ENCODE results near the gene PHLDB1.

Gene PHLDB1

GRCh38 chr11:118633319-118633690, 25.9 kb downstream of the PHLDB1 start:
- no peaks in the 10 kb centered on the region for H3K79me1 ChIP-seq (ENCODE audit: low read length)
- H3K9ac ChIP-seq (ENCODE audit: low read length) = no peak overlapping the region
- H4K91ac ChIP-seq (ENCODE audit: low read depth, low read length) = no peak overlapping the region
- H2AK5ac ChIP-seq (ENCODE audit: low read length) = no peak overlapping the region
- H3K4ac ChIP-seq (ENCODE audit: low read depth, low read length) = no peak overlapping the region
- H3K36me3 ChIP-seq (ENCODE audit: control insufficient read depth in 1 of 2, insufficient read depth in 2 of 2, low read length in 2 of 2) = peaks cover 44 to 54% of the 10 kb centered on the region in 2 experiments
- H3K27me3 ChIP-seq (ENCODE audit: insufficient read depth, low read length) = no peaks in the 10 kb centered on the region
- no peak overlapping the region for H2BK120ac ChIP-seq (ENCODE audit: insufficient read depth, low read length, poor library complexity)
- no peak overlapping the region for H3K4me2 ChIP-seq (ENCODE audit: low read length)
- H3K4me1 ChIP-seq (ENCODE audit: control insufficient read depth in 1 of 2, insufficient read depth in 2 of 2, low read length in 2 of 2) = peaks cover 12 to 16% of the 10 kb centered on the region in 2 experiments
- H3K18ac ChIP-seq (ENCODE audit: low read length) = no peak overlapping the region
- H2BK5ac ChIP-seq (ENCODE audit: low read depth, low read length, poor library complexity) = no peak overlapping the region
- H3K4me3 ChIP-seq (ENCODE audit: low read depth, low read length) = no peak overlapping the region
- H3K27ac ChIP-seq (ENCODE audit: low read depth, low read length) = no peak overlapping the region
- no peaks in the 10 kb centered on the region for H3K79me2 ChIP-seq (ENCODE audit: control insufficient read depth, insufficient read depth, low read length, poor library complexity)
- H2AFZ ChIP-seq (ENCODE audit: insufficient read depth, low read length, poor library complexity) = no peak overlapping the region
- H4K8ac ChIP-seq (ENCODE audit: low read depth, low read length) = no peak overlapping the region
- H4K12ac ChIP-seq (ENCODE audit: low read depth, low read length) = no peak overlapping the region
- no peak overlapping the region for H2BK12ac ChIP-seq (ENCODE audit: low read length)
- WGBS (ENCODE audit: extremely low coverage, insufficient coverage, insufficient read length) = no CpG with 5 or more reads among the region's 1 CpG
- no peak for DNase-seq
- H3K9me3 ChIP-seq (ENCODE audit: insufficient read depth, low read depth, low read length) = no peaks in the 10 kb centered on the region
- H3K23ac ChIP-seq (ENCODE audit: low read length) = no peak overlapping the region
- H3K14ac ChIP-seq (ENCODE audit: low read length) = no peak overlapping the region

GRCh38 chr11:118633979-118634378, 26.6 kb downstream of the PHLDB1 start:
- no peak overlapping the region for H4K8ac ChIP-seq (ENCODE audit: low read depth, low read length)
- H2AFZ ChIP-seq (ENCODE audit: insufficient read depth, low read length, poor library complexity) = no peak overlapping the region
- no peak overlapping the region for H2BK5ac ChIP-seq (ENCODE audit: low read depth, low read length, poor library complexity)
- H3K9ac ChIP-seq (ENCODE audit: low read length) = no peak overlapping the region
- no peak overlapping the region for H3K23ac ChIP-seq (ENCODE audit: low read length)
- H2BK120ac ChIP-seq (ENCODE audit: insufficient read depth, low read length, poor library complexity) = no peak overlapping the region
- no peak overlapping the region for H4K12ac ChIP-seq (ENCODE audit: low read depth, low read length)
- H3K9me3 ChIP-seq (ENCODE audit: insufficient read depth, low read depth, low read length) = no peaks in the 10 kb centered on the region
- no peak overlapping the region for H3K4ac ChIP-seq (ENCODE audit: low read depth, low read length)
- H3K36me3 ChIP-seq (ENCODE audit: control insufficient read depth in 1 of 2, insufficient read depth in 2 of 2, low read length in 2 of 2) = peaks cover 47 to 56% of the 10 kb centered on the region in 2 experiments
- peak overlapping the region; percentile 58 for H3K4me2 ChIP-seq (ENCODE audit: low read length)
- DNase-seq = no peak
- H3K79me1 ChIP-seq (ENCODE audit: low read length) = no peaks in the 10 kb centered on the region
- H4K91ac ChIP-seq (ENCODE audit: low read depth, low read length) = no peak overlapping the region
- WGBS (ENCODE audit: extremely low coverage, insufficient coverage, insufficient read length) = no CpG with 5 or more reads among the region's 4 CpGs
- no peaks in the 10 kb centered on the region for H3K79me2 ChIP-seq (ENCODE audit: control insufficient read depth, insufficient read depth, low read length, poor library complexity)
- H3K4me1 ChIP-seq (ENCODE audit: control insufficient read depth in 1 of 2, insufficient read depth in 2 of 2, low read length in 2 of 2) = peaks cover 12 to 16% of the 10 kb centered on the region in 2 experiments
- H2AK5ac ChIP-seq (ENCODE audit: low read length) = no peak overlapping the region
- no peak overlapping the region for H3K14ac ChIP-seq (ENCODE audit: low read length)
- H3K18ac ChIP-seq (ENCODE audit: low read length) = no peak overlapping the region
- H2BK12ac ChIP-seq (ENCODE audit: low read length) = no peak overlapping the region
- no peaks in the 10 kb centered on the region for H3K27me3 ChIP-seq (ENCODE audit: insufficient read depth, low read length)
- no peak overlapping the region for H3K27ac ChIP-seq (ENCODE audit: low read depth, low read length)
- H3K4me3 ChIP-seq (ENCODE audit: low read depth, low read length) = no peak overlapping the region

- Histone ChIP-seq H2BK12ac (ENCODE audit: low read length) (no peak overlapping the region), H3K9ac (ENCODE audit: low read length) (no peak overlapping the region), H3K23ac (ENCODE audit: low read length) (no peak overlapping the region), H3K9me3 (ENCODE audit: insufficient read depth, low read depth, low read length) (no peaks in the 10 kb centered on the region), H2BK120ac (ENCODE audit: insufficient read depth, low read length, poor library complexity) (no peak overlapping the region), H3K14ac (ENCODE audit: low read length) (no peak overlapping the region), H3K27me3 (ENCODE audit: insufficient read depth, low read length) (no peaks in the 10 kb centered on the region), H2AK5ac (ENCODE audit: low read length) (no peak overlapping the region), H4K8ac (ENCODE audit: low read depth, low read length) (peak overlapping the region; percentile 8), H3K79me1 (ENCODE audit: low read length) (no peaks in the 10 kb centered on the region), H3K27ac (ENCODE audit: low read depth, low read length) (no peak overlapping the region), H4K12ac (ENCODE audit: low read depth, low read length) (peak overlapping the region; percentile 19), H3K18ac (ENCODE audit: low read length) (peak overlapping the region; percentile 15), H3K4me2 (ENCODE audit: low read length) (peak overlapping the region; percentile 58), H3K4me3 (ENCODE audit: low read depth, low read length) (no peak overlapping the region), H3K4me1 (ENCODE audit: control insufficient read depth in 1 of 2, insufficient read depth in 2 of 2, low read length in 2 of 2) (peaks cover 12 to 15% of the 10 kb centered on the region in 2 experiments), H2BK5ac (ENCODE audit: low read depth, low read length, poor library complexity) (no peak overlapping the region), H3K36me3 (ENCODE audit: control insufficient read depth in 1 of 2, insufficient read depth in 2 of 2, low read length in 2 of 2) (peaks cover 45 to 52% of the 10 kb centered on the region in 2 experiments), H3K4ac (ENCODE audit: low read depth, low read length) (no peak overlapping the region), H3K79me2 (ENCODE audit: control insufficient read depth, insufficient read depth, low read length, poor library complexity) (no peaks in the 10 kb centered on the region), H4K91ac (ENCODE audit: low read depth, low read length) (no peak overlapping the region), H2AFZ (ENCODE audit: insufficient read depth, low read length, poor library complexity) (peak overlapping the region; percentile 40)
- WGBS (ENCODE audit: extremely low coverage, insufficient coverage, insufficient read length) = no CpG with 5 or more reads among the region's 41 CpGs
- DNase-seq = peak; percentile 51 to 67
Observed at GRCh38 chr11:118634431-118635236, 27.2 kb downstream of the PHLDB1 start.

- Histone ChIP-seq H2AFZ (ENCODE audit: insufficient read depth, low read length, poor library complexity) (peak overlapping the region; percentile 40), H2BK5ac (ENCODE audit: low read depth, low read length, poor library complexity) (no peak overlapping the region), H3K14ac (ENCODE audit: low read length) (no peak overlapping the region), H3K4ac (ENCODE audit: low read depth, low read length) (no peak overlapping the region), H3K79me2 (ENCODE audit: control insufficient read depth, insufficient read depth, low read length, poor library complexity) (no peaks in the 10 kb centered on the region), H3K4me1 (ENCODE audit: control insufficient read depth in 1 of 2, insufficient read depth in 2 of 2, low read length in 2 of 2) (peaks cover 12 to 15% of the 10 kb centered on the region in 2 experiments), H4K8ac (ENCODE audit: low read depth, low read length) (peak overlapping the region; percentile 8), H3K27ac (ENCODE audit: low read depth, low read length) (no peak overlapping the region), H2AK5ac (ENCODE audit: low read length) (no peak overlapping the region), H3K36me3 (ENCODE audit: control insufficient read depth in 1 of 2, insufficient read depth in 2 of 2, low read length in 2 of 2) (peaks cover 44 to 53% of the 10 kb centered on the region in 2 experiments), H2BK12ac (ENCODE audit: low read length) (peak overlapping the region; percentile 20), H3K27me3 (ENCODE audit: insufficient read depth, low read length) (no peaks in the 10 kb centered on the region), H4K12ac (ENCODE audit: low read depth, low read length) (peak overlapping the region; percentile 19), H2BK120ac (ENCODE audit: insufficient read depth, low read length, poor library complexity) (no peak overlapping the region), H3K79me1 (ENCODE audit: low read length) (no peaks in the 10 kb centered on the region), H3K4me3 (ENCODE audit: low read depth, low read length) (peak overlapping the region; percentile 30), H3K18ac (ENCODE audit: low read length) (peak overlapping the region; percentile 15), H3K9me3 (ENCODE audit: insufficient read depth, low read depth, low read length) (no peaks in the 10 kb centered on the region), H3K4me2 (ENCODE audit: low read length) (peak overlapping the region; percentile 58), H3K23ac (ENCODE audit: low read length) (no peak overlapping the region), H3K9ac (ENCODE audit: low read length) (no peak overlapping the region), H4K91ac (ENCODE audit: low read depth, low read length) (no peak overlapping the region)
- DNase-seq = no peak
- no CpG with 5 or more reads among the region's 15 CpGs for WGBS (ENCODE audit: extremely low coverage, insufficient coverage, insufficient read length)
Observed at GRCh38 chr11:118635237-118635591, 27.8 kb downstream of the PHLDB1 start.
